Measurements from ENCODE around the gene TADA3. TPM values are rescaled to one million over a fixed set of nuclear protein-coding genes. Genes with fewer than 3 reads are reported as not detected.

Gene TADA3
- total and polyA plus RNA-seq, 9 of the 15 experiments (the other 6 are each of a cell fraction or from before 2014, with no cell fraction given): 4.1 to 110 (median 74.8) TPM

DNA sequence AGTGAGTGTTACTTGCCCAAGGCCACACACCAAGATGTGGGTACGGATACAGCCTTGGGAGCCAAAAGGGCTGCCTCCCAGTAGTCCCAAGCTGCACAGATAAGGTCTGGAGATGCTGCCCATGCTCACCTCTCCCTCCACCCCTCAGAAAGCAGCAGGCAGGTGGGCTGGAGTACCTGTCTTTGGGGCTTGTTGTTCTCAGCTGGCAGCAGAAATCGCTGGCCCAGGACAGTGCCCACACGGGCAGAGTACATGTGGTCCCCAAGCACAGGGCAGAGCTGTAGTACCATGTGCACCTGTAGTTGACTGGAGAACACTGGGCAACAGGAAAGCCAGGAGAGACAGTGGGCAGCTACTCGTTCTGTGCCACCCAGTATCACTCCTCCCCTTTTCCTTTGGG, 46.6 kb upstream of the TADA3 start:
- H3K4me3 ChIP-seq: no peak overlapping the region
- 81% methylated on average over 4 of the region's 4 CpGs for WGBS (ENCODE audit: insufficient coverage, low coverage, missing lambda C conversion rate)

DNA sequence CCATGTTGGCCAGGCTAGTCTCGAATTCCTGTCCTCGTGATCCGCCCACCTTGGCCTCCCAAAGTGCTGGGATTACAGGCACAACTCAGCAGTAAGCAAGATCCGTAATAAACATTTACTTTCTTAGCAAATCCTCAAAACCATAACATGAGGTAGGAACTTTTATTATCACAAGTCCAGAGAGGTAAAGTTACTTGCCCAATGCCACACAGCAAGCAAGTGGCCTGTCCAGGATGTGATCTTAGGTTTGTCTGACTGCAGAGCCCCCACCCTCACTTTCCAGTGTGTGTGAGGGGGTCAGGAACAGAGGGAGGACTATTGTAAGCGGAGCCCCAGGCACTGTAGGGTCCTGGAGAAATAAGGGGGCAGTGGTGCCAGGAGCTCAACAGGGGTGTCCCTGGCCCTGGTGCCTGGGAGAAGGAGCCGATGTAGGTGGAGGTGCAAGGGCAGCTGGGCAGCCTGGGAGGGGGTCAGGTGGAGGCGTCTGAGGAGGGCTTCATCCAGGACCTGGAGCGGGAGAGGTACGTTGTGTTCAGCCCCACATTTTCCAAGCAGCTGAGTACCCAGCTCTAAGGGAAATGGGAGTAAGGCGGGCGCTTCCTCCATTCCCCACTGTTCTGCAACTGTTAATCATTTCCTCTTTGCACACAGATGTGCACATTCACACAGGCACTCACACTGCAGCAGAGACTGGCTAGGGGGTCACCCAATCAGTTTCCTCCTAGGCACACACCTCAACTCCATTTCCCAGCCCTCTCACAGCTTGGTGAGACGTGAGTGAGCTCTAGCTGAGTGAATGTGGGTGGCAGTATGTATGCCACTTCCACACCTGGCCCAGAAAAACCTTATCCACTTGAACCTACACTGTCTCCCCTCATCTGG, 45.7 kb upstream of the TADA3 start:
- BruUV-seq (replicated peaks): no TSS peak
- POLR2A ChIA-PET: interaction anchor here (0.8 to 2.7 kb wide), 6 partner anchors 9 to 502 kb away, joined by 3 to 6 read pairs (median 3); partner anchors contain the start of genes ARPC4 and TADA3
- WGBS (ENCODE audit: insufficient coverage, low coverage, missing lambda C conversion rate): 91% methylated on average over 12 of the region's 12 CpGs
- TF ChIP-seq IRF2 (CRISPR knock-in tag; IDR thresholded peaks at IDR 0.05): no peak
- peak; percentile 64 for TF ChIP-seq ZFP36 (IDR thresholded peaks at IDR 0.05; ENCODE audit: low read depth, low read length, partially characterized antibody)
- TF ChIP-seq, protein P1, sequence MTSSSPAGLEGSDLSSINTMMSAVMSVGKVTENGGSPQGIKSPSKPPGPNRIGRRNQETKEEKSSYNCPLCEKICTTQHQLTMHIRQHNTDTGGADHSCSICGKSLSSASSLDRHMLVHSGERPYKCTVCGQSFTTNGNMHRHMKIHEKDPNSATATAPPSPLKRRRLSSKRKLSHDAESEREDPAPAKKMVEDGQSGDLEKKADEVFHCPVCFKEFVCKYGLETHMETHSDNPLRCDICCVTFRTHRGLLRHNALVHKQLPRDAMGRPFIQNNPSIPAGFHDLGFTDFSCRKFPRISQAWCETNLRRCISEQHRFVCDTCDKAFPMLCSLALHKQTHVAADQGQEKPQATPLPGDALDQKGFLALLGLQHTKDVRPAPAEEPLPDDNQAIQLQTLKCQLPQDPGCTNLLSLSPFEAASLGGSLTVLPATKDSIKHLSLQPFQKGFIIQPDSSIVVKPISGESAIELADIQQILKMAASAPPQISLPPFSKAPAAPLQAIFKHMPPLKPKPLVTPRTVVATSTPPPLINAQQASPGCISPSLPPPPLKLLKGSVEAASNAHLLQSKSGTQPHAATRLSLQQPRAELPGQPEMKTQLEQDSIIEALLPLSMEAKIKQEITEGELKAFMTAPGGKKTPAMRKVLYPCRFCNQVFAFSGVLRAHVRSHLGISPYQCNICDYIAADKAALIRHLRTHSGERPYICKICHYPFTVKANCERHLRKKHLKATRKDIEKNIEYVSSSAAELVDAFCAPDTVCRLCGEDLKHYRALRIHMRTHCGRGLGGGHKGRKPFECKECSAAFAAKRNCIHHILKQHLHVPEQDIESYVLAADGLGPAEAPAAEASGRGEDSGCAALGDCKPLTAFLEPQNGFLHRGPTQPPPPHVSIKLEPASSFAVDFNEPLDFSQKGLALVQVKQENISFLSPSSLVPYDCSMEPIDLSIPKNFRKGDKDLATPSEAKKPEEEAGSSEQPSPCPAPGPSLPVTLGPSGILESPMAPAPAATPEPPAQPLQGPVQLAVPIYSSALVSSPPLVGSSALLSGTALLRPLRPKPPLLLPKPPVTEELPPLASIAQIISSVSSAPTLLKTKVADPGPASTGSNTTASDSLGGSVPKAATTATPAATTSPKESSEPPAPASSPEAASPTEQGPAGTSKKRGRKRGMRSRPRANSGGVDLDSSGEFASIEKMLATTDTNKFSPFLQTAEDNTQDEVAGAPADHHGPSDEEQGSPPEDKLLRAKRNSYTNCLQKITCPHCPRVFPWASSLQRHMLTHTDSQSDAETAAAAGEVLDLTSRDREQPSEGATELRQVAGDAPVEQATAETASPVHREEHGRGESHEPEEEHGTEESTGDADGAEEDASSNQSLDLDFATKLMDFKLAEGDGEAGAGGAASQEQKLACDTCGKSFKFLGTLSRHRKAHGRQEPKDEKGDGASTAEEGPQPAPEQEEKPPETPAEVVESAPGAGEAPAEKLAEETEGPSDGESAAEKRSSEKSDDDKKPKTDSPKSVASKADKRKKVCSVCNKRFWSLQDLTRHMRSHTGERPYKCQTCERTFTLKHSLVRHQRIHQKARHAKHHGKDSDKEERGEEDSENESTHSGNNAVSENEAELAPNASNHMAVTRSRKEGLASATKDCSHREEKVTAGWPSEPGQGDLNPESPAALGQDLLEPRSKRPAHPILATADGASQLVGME (CRISPR knock-in tag; IDR thresholded peaks at IDR 0.05): no peak
- no peak for TF ChIP-seq RBM14 (IDR thresholded peaks at IDR 0.05; ENCODE audit: borderline replicate concordance, insufficient read depth, low read depth, low read length)
- TF ChIP-seq RBM25 (IDR thresholded peaks at IDR 0.05; ENCODE audit: low read depth, low read length, severe bottlenecking): peak; percentile 54
- no peak for TF ChIP-seq NRF1 (conservative IDR thresholded peaks at IDR 0.05 in 1 of 2, IDR thresholded peaks at IDR 0.05 in 1 of 2)

More for the DNA sequence above, 46.6 kb upstream of the TADA3 start:
- BruUV-seq (replicated peaks): no TSS peak
- Histone ChIP-seq H3K9me3 (replicated peaks; ENCODE audit: control insufficient read depth, insufficient read depth, low read depth, low read length) (no peaks in the 10 kb centered on the region), H3K36me3 (ENCODE audit: control insufficient read depth, insufficient read depth, low read length) (peaks cover 73% of the 10 kb centered on the region), H3K79me2 (ENCODE audit: control insufficient read depth, insufficient read depth, low read length) (peaks cover 15% of the 10 kb centered on the region), H3K27ac (ENCODE audit: extremely low read depth, low read depth, low read length) (no peak overlapping the region), H3K9me1 (ENCODE audit: control insufficient read depth, insufficient read depth, low read length) (no peaks in the 10 kb centered on the region), H3K4me2 (ENCODE audit: insufficient read depth, low read length) (no peak overlapping the region), H3K27me3 (ENCODE audit: control insufficient read depth in 2 of 2, insufficient read depth in 2 of 2, low read length in 2 of 2) (no peaks in the 10 kb centered on the region), H3K9ac (ENCODE audit: insufficient read depth in 1 of 2, low read depth in 2 of 2, low read length in 2 of 2) (no peak overlapping the region), H3K4me1 (replicated peaks in 1 of 2; ENCODE audit: control insufficient read depth in 2 of 2, insufficient read depth in 2 of 2, low read length in 2 of 2) (peaks cover 4 to 20% of the 10 kb centered on the region in 2 experiments; a peak in 2 of 5 replicates), H2AFZ (ENCODE audit: low read depth, low read length) (no peak overlapping the region), H4K20me1 (replicated peaks; ENCODE audit: control insufficient read depth, insufficient read depth, low read length) (peaks cover 4% of the 10 kb centered on the region; the same call in 1 of the 2 replicates)
- ChIA-PET POLR2A (interaction anchor here (0.5 to 2.7 kb wide), 5 partner anchors 8 to 512 kb away, joined by 3 to 6 read pairs (median 3); partner anchors contain the start of genes ARPC4 and TADA3), CTCF (ENCODE audit: low intra/inter-chr PET ratio) (no interaction called here)
- DNase-seq (ENCODE audit: extremely low read depth in 1 of 4, low spot score in 3 of 4) (no peak), FAIRE-seq (no peak), ATAC-seq (no peak)
- intact Hi-C loops (cut with micrococcal nuclease) (no loop called here), in situ Hi-C loops (cut with MboI) (loop anchor here (25.0 kb wide), 1 partner anchor 898 kb away; no protein-coding TSS in a partner anchor)
- TF ChIP-seq POLR2G (IDR thresholded peaks at IDR 0.05; ENCODE audit: low read depth, low read length) (0 out of 2 replicates have a peak, but pooled peaks have one; percentile 17), NFRKB (IDR thresholded peaks at IDR 0.05; ENCODE audit: low read depth) (no peak)

More for the DNA sequence above, 45.7 kb upstream of the TADA3 start:
- Histone ChIP-seq H2AFZ (ENCODE audit: low read depth, low read length) (no peak overlapping the region), H4K20me1 (replicated peaks; ENCODE audit: control insufficient read depth, insufficient read depth, low read length) (peaks cover 4% of the 10 kb centered on the region; the same call in 1 of the 2 replicates), H3K4me2 (ENCODE audit: insufficient read depth, low read length) (no peak overlapping the region), H3K9me3 (replicated peaks; ENCODE audit: control insufficient read depth, insufficient read depth, low read depth, low read length) (no peaks in the 10 kb centered on the region), H3K4me3 (no peak overlapping the region), H3K36me3 (ENCODE audit: control insufficient read depth, insufficient read depth, low read length) (peaks cover 80% of the 10 kb centered on the region), H3K4me1 (replicated peaks in 1 of 2; ENCODE audit: control insufficient read depth in 2 of 2, insufficient read depth in 2 of 2, low read length in 2 of 2) (peaks cover 4 to 11% of the 10 kb centered on the region in 2 experiments; a peak in 2 of 5 replicates), H3K27ac (ENCODE audit: extremely low read depth, low read depth, low read length) (no peak overlapping the region), H3K79me2 (ENCODE audit: control insufficient read depth, insufficient read depth, low read length) (peaks cover 7% of the 10 kb centered on the region; the same call in 2 of the 3 replicates), H3K27me3 (ENCODE audit: control insufficient read depth in 2 of 2, insufficient read depth in 2 of 2, low read length in 2 of 2) (no peaks in the 10 kb centered on the region), H3K9me1 (ENCODE audit: control insufficient read depth, insufficient read depth, low read length) (no peaks in the 10 kb centered on the region), H3K9ac (ENCODE audit: insufficient read depth in 1 of 2, low read depth in 2 of 2, low read length in 2 of 2) (peak overlapping the region in 1 of 2 experiments; percentile 31; a peak in 1 of 4 replicates)
- intact Hi-C loops (cut with micrococcal nuclease) (no loop called here), in situ Hi-C loops (cut with MboI) (loop anchor here (25.0 kb wide), 1 partner anchor 899 kb away; no protein-coding TSS in a partner anchor)
- ATAC-seq (no peak), DNase-seq (ENCODE audit: extremely low read depth in 1 of 4, low spot score in 3 of 4) (no peak), FAIRE-seq (no peak)
- CTCF ChIA-PET (ENCODE audit: low intra/inter-chr PET ratio): no interaction called here

All from K562 (cell line).